Stimulated activated CD8-positive, alpha-beta memory T cell treated with anti-CD3 and anti-CD28 coated beads, Interleukin-2, amount 100 ng/mL, for 1 hour (primary cell): ENCODE measurements around the gene EEIG1.
"Not testable (repeated sequence)": the region's sequence is repeated elsewhere in the genome, so short reads cannot be mapped to it uniquely, and the experiment has no call there.

Experiments used
- DNase-seq, 2 donors: peaks; one replicate each; pipeline ENCODE4 v3.0.0-alpha.2; 2020; ENCODE audit warnings: low read depth in 2 of 2

Gene EEIG1

GRCh38 chr9:127980706-127981558, at the start of gene EEIG1:
Gene EEIG1 (minus strand): TSS chr9:127980989. CDS start chr9:127980137, 852 bp downstream.
- DNase-seq: peak; percentile 94 to 96

DNA sequence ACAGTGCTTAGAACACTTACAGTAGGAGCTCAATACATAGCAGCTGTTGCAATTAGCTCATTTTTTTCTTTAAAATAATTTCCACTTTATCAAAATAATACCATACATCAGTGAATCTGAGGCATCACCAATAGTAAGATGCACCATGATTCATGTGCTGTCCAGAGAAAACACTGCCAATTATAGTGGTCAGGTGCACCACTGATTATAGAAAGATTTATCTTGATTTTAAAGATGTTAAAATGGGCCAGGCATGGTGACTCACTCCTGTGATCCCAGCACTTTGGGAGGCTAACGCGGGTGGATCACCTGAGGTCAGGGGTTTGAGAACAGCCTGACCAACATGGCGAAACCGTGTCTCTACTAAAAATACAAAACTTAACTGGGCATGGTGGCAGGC, 46.9 kb upstream of the EEIG1 start:
- no peak for DNase-seq

- DNase-seq: no peak
Observed at GRCh38 chr9:128026773-128027541, 46.2 kb upstream of the EEIG1 start.

- peak; percentile 43 to 63 for DNase-seq
Observed at GRCh38 chr9:128026255-128026772, 45.5 kb upstream of the EEIG1 start.

- DNase-seq: no peak
Observed at GRCh38 chr9:128025736-128026135, 44.9 kb upstream of the EEIG1 start.

DNA sequence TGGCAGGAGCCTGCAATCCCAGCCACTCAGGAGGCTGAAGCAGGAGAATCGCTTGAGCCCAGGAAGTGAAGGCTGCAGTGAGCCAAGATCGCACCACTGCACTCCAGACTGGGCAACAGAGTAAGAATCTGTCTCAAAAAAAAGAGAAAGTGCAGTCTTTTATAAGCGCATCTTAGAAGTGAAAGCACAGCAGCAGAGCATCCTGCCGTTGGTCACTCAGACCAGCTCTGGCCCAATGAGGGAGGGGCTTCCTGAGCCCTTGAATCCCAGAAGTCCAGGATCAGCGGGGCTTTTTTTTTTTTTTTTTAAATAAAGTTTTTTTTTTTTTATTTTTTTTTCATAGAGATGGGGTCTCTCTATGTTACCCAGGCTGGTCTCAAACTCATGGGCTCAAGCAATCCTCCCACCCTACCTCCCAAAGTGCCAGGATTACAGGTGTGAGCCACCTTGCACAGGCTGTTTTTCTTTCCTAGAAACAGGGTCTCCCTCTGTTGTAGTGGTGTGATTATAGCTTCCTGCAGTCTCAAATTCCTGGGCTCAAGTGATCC, 44.0 kb upstream of the EEIG1 start:
- no peak for DNase-seq

DNA sequence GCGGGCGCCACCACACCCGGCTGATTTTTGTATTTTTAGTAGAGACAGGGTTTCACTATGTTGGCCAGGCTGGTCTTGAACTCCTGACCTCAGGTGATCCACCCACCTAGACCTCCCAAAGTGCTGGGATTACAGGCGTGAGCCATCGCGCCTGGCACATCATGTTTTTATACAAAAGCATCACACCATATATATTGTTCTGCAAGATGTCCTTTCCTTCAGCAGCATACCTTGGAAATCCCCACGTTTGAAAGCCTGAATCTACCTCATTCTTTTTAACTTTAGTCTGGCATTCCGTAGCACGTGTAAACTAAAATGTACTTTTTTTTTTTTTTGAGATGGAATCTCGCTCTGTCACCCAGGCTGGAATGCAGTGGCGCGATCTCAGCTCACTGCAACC, 42.9 kb upstream of the EEIG1 start:
- not testable (repeated sequence) for DNase-seq

- DNase-seq: no peak
Observed at GRCh38 chr9:128022886-128023285, 42.1 kb upstream of the EEIG1 start.

GRCh38 chr9:128021098-128021497, 40.3 kb upstream of the EEIG1 start:
- DNase-seq: no peak

DNA sequence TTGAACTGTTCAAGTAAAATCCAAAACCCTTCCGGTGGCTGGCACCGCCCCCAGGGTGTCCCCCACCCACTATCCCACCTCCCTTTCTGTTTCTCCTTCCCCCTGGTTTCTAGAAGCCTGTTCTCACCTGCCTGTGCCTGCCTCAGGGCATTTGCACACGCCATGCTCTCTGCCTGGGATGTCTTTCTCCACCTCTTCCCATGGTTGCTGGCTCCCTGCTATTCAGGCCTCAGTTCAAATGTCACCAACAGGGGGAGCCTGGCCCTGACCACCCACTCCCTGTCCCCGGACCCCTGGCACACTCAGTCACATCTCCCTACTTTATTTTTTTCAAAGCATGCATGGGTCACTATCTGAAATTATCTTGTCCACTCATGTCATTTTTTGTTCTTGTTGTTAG, 39.9 kb upstream of the EEIG1 start:
- DNase-seq: no peak

DNA sequence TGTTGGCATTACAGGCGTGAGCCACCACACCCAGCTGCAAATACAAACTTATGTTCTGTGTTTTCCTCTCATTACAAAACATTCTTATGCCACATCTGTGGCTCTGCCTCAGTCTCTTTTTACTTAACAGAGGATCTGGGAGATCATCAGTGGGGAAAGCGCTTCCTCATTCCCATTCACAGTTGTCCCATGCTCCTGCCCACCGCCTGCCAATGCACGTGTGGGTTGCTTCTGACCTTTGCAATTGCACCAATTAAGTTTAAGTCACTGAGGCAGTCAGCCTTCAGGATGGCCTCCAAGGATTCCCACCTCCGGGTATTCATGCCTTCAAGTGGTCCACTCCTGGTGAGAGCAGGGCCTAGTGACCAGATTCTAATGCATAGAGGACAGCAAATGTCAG, 34.9 kb upstream of the EEIG1 start:
- no peak for DNase-seq

GRCh38 chr9:128011071-128011817, 30.5 kb upstream of the EEIG1 start:
- no peak for DNase-seq

- no peak for DNase-seq
Observed at GRCh38 chr9:128009639-128010038, 28.9 kb upstream of the EEIG1 start.

GRCh38 chr9:128008171-128008570, 27.4 kb upstream of the EEIG1 start:
- DNase-seq: no peak

DNA sequence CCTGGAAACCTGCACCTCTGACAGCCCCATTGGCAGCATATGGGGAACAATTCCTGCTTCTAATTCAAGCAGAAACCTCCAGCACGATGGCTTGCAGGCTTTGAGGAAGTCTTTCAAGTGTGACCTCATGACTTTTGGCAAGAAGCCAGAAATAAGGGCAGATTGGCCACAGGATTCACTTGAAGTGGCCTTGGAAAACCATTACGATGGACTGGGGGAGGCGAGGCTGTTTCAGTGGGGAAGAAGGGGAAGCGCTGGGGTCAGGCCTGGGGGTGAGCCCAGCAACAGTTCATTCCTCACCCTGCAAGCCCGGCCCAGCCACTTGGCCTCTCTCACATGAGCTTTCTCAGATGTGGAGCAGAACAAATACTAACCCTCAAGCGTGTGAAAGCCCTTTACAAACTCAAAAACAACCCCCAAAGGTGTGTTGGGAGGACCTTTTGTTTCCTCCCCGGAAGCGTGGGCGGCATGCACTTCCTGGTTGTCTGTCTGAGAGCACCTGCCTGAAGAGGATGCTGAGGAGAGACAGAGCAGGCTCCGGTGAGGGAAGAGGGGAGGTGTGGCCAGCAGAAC, 26.9 kb upstream of the EEIG1 start:
- DNase-seq: peak; percentile 66 to 82

GRCh38 chr9:128006332-128006996, 25.7 kb upstream of the EEIG1 start:
- no peak for DNase-seq

- no peak for DNase-seq
Observed at GRCh38 chr9:128005923-128006322, 25.1 kb upstream of the EEIG1 start.

- DNase-seq: no peak
Observed at GRCh38 chr9:128003966-128004604, 23.3 kb upstream of the EEIG1 start.

DNA sequence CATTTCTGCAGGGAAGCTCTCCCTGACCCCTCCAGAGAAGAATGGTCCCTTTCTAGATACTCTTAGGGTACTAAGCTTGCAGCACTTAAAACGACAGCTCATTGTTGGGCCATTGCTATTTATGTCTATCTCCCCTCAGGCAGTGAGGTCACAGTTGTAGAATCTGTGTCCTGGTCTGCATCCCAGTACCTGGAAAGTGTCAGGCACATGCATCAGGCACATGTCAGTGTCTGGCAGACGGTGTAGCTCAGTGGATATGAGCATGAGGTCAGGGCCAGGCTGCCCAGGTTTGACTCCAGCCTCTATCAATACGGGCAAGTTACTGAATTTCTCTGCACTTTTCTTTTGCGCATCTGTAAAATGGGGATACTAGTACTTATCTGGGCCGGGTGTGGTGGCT, 22.2 kb upstream of the EEIG1 start:
- DNase-seq: no peak

GRCh38 chr9:128001779-128002298, 21.1 kb upstream of the EEIG1 start:
- no peak for DNase-seq
